HG03457 (cell line): ENCODE measurements around the gene MTRF1.

ENCODE experiments used
- ATAC-seq: cut with Tn5 transposase; IDR thresholded peaks from one replicate; pipeline ENCODE4 v1.9.1; 2021; ENCODE audit warnings: moderate number of reproducible peaks; ENCODE audit not compliant: unreplicated experiment

Gene MTRF1

DNA sequence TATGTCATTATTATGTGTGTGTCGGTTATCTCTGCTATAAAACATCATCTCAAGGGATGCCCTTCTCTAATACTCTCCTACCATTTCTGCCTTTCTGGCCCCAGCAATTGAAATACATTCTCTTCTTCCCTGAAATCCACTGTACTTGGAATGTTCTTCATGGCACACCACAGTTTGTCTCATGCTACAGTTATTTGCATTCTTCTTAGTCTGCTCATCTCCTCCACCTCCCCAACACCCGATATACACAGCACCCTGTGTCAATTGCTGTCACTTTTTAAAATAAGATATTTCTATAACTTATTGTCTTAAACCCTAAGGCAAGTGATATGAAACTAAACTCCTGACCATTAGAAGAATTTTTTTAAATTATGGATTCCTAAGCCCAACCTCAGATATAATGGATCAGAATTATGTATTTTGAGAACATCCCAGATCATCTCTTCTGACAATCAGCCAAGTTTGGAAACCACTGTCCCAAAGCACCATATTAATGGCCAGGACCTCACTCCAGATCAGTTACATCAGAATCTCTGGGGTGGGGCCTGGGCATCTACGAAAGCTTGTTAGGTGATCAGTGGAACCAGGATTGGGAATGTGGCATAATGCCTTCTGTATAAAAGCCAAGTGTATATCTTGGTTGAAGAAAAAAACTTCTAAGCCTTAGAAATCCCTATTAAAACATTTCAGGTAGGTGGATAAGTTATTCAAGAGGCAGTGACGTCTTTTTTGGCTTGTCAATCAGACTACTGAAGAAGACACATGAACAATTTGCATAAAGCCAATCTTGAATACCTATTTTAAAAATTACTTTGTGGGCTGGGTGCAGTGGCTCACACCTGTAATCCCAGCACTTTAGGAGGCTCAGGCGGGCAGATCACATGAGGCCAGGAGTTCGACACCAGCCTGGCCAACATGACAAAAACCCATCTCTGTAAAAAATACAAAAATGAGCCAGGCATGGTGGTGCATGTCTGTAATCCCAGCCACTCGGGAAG is 39.0 kb downstream of the MTRF1 start:
- no peak for ATAC-seq

DNA sequence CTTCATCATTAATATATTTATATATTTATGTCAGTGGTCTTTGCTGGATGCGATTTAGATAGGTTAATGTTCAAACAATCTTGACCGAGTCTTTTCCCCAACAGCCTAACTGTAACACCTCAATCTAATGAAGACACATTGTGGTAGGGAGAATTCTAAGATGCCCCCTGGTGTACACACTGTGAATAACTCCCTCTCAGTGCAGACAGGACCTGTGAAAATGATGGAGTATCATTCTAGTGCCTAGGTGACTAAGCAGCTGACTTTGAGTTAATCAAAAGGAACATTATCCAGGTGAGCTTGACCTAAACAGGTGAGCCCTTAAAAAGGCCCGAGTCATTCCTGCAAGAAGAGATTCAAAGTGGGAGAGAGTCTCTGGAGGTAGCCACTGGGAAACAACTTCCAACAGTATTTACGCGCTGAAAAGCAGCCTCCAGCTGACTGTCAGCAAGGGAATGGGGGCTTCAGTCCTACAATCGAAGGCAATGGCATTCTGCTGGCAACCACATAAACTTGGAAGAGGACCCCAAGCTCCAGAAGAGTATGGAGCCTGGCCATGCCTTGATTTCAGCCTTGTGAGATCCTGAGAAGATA is 41.0 kb downstream of the MTRF1 start:
- peak; percentile 73 for ATAC-seq

DNA sequence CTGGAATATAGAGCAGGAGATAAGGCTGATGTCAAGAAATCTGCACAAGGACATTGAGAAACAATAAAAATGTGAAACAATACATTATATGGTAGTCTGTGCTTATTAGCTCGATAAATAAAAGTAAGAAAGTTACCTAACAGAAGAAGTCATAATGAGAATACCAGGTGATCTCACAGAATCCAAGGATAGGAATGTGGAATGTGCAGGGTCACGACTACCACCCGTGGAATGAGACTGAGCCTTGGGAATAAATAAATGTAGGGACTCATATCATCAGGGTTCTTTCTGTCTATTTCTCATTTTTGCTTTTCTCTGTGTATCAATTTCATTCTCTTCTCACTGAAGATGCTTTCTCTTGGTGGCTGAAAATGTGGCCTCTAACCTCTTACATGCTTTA is 43.0 kb downstream of the MTRF1 start:
- ATAC-seq, result no peak

DNA sequence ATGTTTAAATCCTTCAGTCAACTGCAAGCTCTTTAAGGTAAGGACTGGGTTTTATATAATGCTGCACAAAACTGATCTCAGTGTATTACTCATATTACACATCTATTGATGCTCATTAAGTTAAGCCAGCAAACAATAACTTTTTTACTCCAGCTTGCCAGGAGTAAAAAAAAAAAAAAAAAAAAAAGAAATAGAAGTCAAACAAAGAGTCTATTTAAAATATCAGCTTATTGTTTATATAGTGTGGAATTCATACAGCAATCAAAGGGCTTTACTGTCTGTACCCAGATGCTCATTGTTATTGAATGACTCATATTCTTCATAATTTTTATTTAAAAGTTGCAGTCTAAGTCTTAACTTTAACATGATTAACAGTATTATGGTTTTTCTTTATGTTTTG is 47.2 kb downstream of the MTRF1 start:
- ATAC-seq, result no peak

DNA sequence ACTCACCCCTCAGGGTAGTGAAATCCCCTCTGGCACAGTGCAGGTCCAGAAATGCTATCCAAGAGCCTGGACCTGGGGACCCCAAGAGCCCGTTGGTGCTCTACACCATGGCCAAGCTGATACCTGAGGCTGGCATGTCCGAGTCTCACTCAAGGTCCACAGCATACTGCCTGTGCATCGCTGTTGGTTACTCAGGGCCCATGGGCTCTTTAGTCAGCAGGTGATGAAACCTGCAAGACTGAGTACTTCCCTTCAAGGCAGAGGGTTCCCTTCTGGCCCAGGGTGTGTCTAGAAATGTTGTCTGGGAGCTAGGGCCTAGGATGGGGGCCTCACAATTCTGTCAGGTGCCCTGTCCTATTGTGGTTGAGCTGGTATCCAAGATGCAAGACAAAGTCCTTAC is 49.5 kb downstream of the MTRF1 start:
- no peak for ATAC-seq

DNA sequence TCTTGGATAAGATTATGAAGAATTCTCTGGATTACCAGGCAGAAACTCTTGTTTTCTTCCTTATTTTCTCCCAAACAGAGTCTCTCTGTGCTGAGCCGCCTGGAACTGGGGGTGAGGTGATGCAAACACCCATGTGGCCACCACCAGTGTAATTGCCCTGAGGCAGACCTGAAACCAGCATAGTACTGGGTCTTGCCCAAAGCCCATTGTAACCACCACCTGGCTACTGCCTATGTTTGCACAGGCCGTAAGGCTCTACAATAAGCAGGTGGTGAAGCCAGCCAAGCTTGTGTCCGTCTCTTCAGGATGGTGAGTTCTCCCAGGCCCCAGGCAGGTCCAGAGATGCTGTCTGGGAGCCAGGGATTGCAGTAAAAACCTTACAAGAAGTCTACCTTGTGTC is 50.1 kb downstream of the MTRF1 start:
- ATAC-seq, result no peak

DNA sequence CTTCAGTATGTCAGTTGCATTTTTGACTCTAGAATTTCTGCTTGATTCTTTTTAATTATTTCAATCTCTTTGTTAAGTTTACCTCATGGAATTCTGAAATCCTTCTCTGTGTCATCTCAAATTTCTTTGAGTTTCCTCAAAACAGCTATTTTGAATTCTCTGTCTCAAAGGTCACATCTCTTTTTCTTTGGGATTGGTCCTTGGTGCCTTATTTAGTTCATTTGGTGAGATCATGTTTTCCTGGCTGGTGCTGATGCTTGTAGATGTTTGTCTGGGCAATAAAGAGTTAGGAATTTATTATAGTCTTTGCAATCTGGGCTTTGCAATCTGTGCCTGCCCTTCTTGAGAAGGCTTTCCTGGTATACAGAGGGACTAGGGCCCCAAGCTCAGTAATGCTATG is 50.5 kb downstream of the MTRF1 start:
- ATAC-seq, result no peak

DNA sequence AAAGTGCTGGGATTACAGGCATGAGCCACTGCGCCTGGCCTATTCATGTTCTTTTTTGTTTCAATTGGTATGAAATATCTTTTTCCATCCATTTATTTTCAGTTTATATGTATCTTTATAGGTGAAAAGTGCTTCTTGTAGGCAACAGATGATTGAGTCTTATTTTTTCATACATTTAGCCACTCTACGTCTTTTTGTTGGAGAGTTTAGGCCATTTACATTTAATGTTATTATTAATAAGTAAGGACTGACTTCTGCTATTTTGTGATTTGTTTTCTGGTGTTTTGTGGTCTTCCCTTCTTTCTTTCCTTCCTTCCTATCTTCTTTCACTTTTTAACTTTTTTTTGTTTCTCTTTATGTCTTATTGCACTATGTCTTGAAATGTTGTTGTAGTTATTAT is 52.3 kb downstream of the MTRF1 start:
- ATAC-seq, result no peak

DNA sequence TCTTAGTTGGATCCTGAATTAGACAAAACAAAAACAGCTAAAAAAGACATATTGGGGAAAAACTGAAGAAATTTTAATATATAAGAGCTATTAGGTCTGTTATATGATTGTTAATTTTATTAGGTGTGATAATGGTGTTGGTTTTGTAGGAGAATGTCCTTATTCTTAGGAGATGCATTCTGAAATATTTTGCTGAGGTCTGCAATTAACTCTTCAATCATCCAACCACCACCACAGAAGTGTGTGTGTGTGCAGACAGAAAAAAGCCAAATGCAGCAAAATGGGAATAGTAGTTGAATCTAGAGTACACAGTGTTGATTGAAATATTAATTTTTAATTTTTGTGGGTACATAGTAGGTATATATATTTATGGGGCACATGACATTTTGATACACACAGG is 56.9 kb downstream of the MTRF1 start:
- no peak for ATAC-seq

DNA sequence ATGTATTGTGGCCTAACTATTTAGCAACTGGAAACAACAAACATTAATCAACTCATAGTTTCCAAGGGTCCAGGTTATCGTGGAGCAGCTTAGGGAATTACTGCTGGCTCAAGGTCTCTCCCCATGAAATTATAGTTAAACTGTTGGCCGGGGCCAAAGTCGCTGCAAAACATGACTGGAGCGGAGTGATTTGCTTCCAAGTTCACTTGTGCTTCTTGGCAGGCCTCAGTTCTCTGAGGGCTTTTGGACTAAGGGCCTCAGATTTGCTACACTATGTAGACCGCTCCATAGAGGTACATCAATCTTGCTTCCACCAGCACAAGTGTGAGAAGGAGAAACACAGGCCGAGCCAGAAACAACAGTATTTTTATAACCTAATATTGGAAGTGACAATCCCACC is 59.6 kb downstream of the MTRF1 start:
- ATAC-seq, result no peak

DNA sequence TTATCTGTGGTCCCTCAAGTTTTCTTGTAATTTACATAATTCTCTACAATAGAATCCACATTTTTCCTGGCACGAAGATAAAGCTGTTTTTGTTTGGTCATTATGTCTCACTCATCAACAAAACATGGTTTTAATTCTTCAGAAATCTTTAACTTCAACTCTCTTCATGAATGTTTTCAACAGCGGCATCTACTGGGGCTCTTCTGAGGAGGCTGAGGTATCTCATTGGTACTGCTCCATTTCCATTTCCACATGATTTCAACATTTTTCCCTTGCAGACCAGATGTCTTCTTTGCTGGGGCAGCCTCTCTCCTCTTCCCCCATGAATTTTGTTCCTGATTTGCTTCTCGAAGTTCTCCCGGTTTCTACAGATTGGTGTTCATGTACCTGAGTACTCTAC is 63.2 kb downstream of the MTRF1 start:
- ATAC-seq, result no peak

DNA sequence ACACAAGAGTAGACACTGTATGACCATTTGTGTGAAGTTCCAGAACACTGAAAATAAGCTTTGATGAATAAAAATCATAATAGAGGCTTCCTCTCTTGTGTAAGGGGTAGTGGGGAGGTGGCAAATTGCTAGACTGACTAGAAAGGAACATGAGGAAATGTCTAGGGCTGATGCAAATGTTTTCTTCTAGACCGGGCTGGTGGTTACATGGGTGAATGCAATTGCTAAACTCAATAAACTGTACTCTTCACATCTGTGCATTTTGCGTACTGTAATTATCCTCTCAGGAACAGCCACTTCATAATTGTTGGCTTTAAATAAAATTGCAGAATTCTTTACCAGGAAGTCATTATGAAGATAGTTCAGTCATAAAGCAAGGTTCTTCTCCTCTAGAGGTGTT is 63.9 kb downstream of the MTRF1 start:
- no peak for ATAC-seq

DNA sequence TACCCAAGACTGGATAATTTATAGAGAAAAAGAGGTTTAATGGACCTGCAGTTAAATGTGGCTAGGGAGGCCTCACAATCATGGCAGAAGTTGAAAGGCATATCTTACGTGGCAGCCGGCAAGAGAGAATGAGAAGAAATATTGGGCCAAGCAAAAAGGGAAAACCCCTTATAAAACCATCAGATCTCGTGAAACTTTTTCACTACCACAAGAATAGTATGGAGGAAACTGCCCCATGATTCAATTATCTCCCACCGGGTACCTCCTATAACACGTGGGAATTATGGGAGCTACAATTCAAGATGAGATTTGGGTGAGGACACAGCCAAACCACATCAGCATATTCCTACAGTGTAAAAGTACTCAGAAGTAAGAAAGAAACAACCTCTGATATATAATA is 64.3 kb downstream of the MTRF1 start:
- ATAC-seq, result no peak

DNA sequence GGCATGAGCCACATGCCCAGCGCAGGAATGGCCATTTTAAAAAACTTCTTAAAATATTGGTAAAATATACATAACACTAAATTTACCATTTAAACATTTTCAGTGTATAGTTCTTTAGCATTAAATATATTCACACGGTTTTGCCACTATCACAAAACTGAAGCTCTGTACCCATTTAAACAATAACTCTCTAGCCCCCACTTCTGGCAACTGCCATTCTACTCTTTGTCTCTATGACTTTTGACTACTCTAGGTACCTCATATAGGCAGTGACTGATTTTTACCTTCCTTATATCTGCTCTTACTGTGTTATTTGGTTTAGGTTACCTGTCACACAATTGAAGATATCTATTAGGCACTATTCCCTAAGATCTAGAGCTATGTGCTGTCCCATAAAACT is 66.8 kb downstream of the MTRF1 start:
- no peak for ATAC-seq

DNA sequence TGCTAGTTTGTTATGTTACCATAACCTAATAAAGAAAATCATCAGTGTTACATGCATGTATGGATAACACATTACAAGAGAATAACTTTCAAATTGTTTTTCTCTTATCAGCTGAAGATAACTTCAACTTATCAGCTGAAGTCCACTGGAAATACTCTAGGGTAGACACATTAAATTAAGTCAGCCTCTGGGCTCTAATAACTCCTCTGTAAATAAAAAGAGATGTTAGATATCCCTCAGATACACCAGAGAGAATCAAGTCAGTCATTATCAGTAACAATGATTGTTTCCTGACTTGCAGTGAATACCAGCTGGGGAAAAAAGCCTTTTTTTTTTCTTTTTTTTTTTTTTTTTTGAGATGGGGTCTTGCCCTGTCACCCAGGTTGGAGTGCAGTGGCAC is 67.4 kb downstream of the MTRF1 start:
- ATAC-seq, result no peak

DNA sequence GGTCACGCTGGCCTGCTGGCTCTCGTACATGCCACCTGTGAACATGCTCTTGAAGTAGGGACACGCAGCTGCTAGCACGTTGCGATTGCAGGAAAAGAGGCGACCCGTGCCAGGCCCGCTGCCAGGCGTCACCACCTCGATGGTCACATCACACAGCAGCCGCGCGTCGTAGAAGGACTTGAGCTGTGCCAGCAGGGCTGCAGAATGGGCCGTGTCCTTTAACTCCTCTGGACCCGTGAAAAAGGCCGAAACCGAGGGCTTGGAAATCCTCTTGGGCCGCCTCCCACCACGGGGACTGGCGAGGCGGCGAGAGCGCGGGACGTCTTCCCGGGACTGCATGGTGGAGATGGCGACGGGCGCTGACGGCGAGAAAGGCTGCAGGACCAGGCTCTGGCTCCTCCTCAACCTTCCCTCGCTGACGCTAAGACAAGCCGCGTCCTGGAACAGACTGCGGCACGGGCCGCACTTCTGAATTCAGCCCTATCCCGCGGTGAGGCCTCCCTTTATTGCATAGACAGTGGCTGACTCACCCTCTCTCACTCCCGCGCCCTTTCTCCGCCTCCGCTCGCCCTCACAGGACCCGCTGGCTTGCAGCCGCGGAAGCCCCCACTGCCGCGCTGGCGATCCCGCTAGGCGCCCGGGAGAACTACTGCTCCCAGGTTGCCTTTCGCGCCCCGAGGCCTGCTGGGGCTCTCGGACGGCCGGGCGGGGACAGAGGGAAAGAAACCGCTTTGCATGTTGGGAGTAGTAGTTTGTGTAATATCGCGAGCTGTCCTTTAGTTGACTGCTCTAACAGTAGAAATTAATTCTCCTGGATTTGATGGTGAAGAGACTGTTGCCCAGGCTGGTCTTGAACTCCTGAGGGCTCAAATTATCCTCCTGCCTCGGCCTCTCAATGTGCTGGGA is 69.2 kb downstream of the MTRF1 start, which contains the start of gene KBTBD7:
KBTBD7 (minus strand) TSS at position 651 of the 906 bp plus-strand sequence; CDS start at position 339, 312 bp downstream.
- ATAC-seq, result peak; percentile 90

DNA sequence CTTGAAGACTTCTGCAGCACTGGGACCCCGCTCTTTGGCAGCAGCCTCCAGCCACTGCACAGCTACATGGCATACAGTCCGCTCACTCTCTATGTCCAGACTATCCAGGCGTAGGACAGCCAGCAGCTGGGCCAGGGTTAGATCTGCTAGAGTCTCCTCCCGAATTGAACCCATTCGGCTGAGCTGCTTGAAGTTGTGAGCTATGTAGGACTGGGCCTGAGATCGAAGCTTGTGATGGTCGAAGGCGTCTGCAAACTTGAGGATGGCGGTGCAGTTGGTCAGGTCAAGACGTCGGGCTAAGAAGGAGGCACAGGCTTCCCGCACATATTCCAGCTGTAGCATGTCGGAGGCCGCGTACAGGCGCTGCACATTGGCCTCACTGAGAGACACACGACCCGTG is 69.9 kb downstream of the MTRF1 start:
- no peak for ATAC-seq

DNA sequence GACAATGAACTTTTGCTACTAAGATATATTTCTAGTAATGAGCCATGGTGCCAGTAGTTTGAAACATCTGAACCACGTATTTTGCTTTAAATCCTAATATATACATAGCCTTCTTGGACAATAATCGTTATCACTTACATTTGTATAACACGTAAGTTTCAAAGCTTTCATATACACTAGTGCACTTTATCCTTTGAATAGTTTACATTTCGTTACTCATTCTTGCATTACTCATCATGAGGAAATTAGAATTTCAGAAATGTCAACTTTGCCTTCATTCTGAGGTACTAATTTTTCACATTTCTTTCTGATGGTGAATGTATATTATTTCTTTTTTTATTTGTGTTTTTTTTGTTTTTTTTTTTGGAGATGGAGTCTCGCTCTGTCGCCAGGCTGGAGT is 74.8 kb downstream of the MTRF1 start:
- no peak for ATAC-seq

DNA sequence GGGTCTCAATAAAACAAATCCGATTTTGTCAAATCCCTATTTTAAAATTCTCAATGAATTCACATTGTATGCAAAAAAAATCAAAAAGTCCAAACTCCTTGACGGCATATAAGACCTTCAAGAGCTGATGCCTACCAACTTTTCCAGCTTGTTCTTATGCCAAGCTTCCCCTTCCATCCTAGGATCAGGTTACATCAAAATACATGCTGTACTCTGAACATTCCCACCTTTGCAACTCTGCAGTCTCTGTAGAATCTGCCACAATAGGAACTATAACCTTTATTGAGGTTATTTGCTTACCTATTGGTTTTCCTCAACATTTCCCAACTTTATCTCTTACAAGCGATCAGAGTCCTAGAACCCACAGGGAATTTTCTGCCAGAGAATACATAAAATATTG is 76.9 kb downstream of the MTRF1 start:
- no peak for ATAC-seq

DNA sequence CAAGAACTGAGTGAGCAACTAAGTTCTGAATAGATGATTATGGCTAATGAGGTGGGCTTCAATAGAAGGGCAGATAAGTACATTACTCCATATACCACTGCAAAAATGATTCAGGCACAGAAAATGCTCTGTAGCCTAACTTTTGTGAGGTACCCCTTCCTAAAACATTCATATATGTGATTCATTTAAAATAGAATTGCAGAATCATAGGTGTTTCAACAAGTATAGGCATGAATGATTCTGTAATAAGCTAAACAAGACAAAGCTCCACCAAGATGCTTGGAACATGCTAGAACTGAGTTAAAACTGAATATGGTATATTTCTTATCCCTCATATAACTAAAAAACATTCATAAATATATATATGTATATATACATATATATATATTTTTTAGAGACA is 81.1 kb downstream of the MTRF1 start:
- no peak for ATAC-seq

DNA sequence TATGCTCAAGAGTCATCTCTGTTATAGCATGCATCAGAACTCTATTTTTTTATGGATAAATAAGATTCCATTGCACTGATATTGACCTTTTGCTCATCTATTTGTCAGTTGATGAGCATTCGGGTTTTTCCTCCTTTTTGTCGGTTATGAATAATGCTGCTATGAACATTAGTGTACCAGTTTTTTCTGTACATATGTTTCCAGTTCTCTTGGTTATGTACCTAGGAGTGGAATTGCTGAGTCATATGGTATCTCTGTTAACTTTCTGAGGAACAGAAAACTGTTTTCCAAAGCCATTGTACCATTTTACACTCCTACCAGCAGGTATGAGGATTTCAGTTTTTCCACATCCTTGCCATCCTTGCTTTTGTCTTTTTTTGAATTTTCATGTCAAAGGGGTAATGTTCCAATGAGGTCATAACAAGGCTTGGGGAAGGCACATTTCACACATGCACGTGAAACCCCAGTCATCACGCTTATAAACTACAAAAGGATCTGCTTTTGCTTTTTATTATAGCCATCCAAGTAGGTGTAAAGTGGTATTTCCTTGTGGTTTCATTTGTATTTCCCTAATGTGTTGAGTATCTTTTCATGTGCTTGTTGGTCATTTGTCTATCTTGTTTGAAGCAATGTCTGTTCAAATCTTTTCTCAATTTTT is 83.7 kb downstream of the MTRF1 start:
- no peak for ATAC-seq
